Endothelial cell (in vitro differentiated cells): Measurements from ENCODE around the gene PRICKLE4. TPM values are rescaled to one million over a fixed set of nuclear protein-coding genes. Genes with fewer than 3 reads are reported as not detected.

Experiments used
- DNase-seq: peaks from one replicate; pipeline ENCODE4 v3.0.0; 2021; ENCODE audit warnings: low spot score
- H3K27ac Mint-ChIP-seq: one replicate; pipeline ENCODE4 v1.8.0; 2021; ENCODE audit warnings: mixed read lengths, inconsistent platforms; ENCODE audit not compliant: unreplicated experiment
- H3K27me3 Mint-ChIP-seq: one replicate; pipeline ENCODE4 v1.8.0; 2021; ENCODE audit warnings: mild to moderate bottlenecking, moderate library complexity, mixed read lengths, inconsistent platforms; ENCODE audit not compliant: unreplicated experiment
- H3K36me3 Mint-ChIP-seq: one replicate; pipeline ENCODE4 v1.8.0; 2021; ENCODE audit warnings: mild to moderate bottlenecking, low read depth, mixed read lengths, inconsistent platforms; ENCODE audit not compliant: unreplicated experiment
- H3K4me1 Mint-ChIP-seq: one replicate; pipeline ENCODE4 v1.8.0; 2021; ENCODE audit warnings: mild to moderate bottlenecking, mixed read lengths, inconsistent platforms; ENCODE audit not compliant: unreplicated experiment
- H3K4me3 Mint-ChIP-seq: one replicate; pipeline ENCODE4 v1.8.0; 2021; ENCODE audit warnings: mild to moderate bottlenecking, mixed read lengths, inconsistent platforms; ENCODE audit not compliant: unreplicated experiment
- H3K9me3 Mint-ChIP-seq: one replicate; pipeline ENCODE4 v1.8.0; 2021; ENCODE audit warnings: mixed read lengths, inconsistent platforms; ENCODE audit not compliant: unreplicated experiment
- total RNA-seq: library from RNA; stranded (reverse); fragmentation: NEBNext Ultra II Directional; extraction: Animal tissue kit (Norgen Biotek cat#: 25700); gene quantifications from one replicate; pipeline ENCODE4 v1.2.1, GENCODE V29; 2021; ENCODE audit not compliant: unreplicated experiment
- TF ChIP-seq, protein P1 (sequence below): fragments of 200-600 bp; sonication (generic); IDR thresholded peaks from one replicate; pipeline ENCODE4 v1.5.0; 2021; ENCODE audit warnings: antibody characterized with exemption; ENCODE audit not compliant: unreplicated experiment

PRICKLE4 gene
- total RNA-seq, 1 donor from 2014 or later = 20.7 TPM

DNA sequence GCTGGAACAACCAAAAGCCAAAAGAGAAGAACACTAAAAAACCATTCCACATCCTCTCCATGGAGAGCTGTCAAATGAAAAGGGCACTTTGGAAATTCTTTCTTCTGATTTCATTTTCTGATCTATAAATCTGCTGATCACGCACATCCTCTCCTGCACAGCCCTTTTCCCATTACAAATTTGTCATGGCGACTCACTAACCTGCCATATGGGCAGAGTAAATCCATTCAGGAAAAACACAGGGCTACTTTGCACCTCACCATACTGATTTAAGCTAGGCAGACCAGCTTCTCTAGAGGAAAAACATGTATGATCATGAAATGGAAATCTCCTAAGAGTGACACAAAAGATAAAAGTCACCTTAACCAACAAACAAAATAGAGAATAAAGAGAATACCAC lies 32.9 kb downstream of the PRICKLE4 start:
- DNase-seq = no peak
- Mint-ChIP-seq H3K27me3 (no peaks in the 10 kb centered on the region), H3K36me3 (no peaks in the 10 kb centered on the region), H3K4me1 (peaks cover 4% of the 10 kb centered on the region), H3K4me3 (no peak overlapping the region), H3K27ac (no peak overlapping the region), H3K9me3 (no peaks in the 10 kb centered on the region)
- TF ChIP-seq, protein P1, sequence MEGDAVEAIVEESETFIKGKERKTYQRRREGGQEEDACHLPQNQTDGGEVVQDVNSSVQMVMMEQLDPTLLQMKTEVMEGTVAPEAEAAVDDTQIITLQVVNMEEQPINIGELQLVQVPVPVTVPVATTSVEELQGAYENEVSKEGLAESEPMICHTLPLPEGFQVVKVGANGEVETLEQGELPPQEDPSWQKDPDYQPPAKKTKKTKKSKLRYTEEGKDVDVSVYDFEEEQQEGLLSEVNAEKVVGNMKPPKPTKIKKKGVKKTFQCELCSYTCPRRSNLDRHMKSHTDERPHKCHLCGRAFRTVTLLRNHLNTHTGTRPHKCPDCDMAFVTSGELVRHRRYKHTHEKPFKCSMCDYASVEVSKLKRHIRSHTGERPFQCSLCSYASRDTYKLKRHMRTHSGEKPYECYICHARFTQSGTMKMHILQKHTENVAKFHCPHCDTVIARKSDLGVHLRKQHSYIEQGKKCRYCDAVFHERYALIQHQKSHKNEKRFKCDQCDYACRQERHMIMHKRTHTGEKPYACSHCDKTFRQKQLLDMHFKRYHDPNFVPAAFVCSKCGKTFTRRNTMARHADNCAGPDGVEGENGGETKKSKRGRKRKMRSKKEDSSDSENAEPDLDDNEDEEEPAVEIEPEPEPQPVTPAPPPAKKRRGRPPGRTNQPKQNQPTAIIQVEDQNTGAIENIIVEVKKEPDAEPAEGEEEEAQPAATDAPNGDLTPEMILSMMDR = no peak

DNA sequence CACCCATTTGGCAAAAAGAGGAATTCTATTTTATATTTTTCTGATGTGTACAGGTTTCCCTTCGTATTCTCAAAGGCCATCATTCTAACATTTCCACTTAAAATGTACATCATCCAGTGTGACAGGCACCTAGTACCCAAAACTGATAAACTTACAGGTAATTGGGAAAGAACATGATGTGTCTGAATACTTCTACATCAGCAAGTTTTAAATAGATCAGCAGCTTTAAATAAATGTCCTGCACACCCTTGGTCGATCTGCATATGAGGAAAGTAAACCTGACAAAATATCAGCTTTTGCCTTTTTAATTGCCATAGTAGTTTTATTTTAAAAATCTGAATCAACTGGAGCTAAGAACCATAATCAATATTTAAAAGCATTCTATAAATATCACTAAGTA lies 33.4 kb downstream of the PRICKLE4 start:
- no peak overlapping the region for H3K27ac Mint-ChIP-seq
- H3K4me3 Mint-ChIP-seq = no peak overlapping the region
- H3K27me3 Mint-ChIP-seq = no peaks in the 10 kb centered on the region
- H3K36me3 Mint-ChIP-seq = no peaks in the 10 kb centered on the region
- H3K9me3 Mint-ChIP-seq = no peaks in the 10 kb centered on the region
- no peak for DNase-seq
- TF ChIP-seq, protein P1 = no peak
- H3K4me1 Mint-ChIP-seq = peaks cover 4% of the 10 kb centered on the region

DNA sequence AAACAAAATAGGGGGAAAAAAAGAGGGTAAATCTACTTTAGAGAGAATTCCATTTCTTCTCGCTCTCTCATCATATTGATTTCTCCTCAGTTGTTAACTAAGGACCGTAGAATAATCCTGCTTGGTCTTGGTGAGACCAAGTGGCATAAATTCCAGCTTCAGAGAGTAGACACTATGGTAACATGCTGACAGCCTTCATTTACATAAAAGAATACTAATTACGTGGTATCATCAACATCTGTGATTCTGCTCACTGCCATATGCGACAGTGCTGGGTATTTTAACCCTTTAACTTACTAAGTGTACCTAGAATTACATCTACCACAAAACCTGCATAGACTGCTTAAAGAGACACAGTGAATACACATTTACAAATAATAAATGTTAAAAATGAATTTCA lies 34.0 kb downstream of the PRICKLE4 start:
- Mint-ChIP-seq H3K27me3 (no peaks in the 10 kb centered on the region), H3K36me3 (no peaks in the 10 kb centered on the region), H3K27ac (no peak overlapping the region), H3K9me3 (no peaks in the 10 kb centered on the region), H3K4me3 (no peak overlapping the region), H3K4me1 (peaks cover 4% of the 10 kb centered on the region)
- TF ChIP-seq, protein P1 = no peak
- no peak for DNase-seq

DNA sequence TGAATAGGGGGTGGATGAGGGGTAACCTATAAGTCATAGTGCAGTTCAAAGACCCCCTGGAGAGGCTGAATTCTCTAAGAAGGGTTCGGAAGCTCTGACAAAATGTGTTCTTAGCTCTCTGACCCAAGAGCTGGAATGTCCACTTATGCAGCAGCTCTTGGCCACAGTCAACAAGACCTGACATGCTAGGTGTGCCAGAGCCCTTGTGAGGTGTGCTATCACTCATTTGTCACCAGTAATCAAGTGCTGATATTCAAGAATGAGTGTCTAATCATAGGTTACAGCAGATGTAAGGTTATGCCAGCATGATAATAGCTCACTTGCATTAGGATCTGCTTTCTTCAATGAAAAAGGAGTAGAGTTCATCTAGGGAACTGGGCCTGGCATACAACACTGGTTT lies 35.0 kb downstream of the PRICKLE4 start:
- no peaks in the 10 kb centered on the region for H3K9me3 Mint-ChIP-seq
- no peaks in the 10 kb centered on the region for H3K27me3 Mint-ChIP-seq
- no peaks in the 10 kb centered on the region for H3K36me3 Mint-ChIP-seq
- DNase-seq = no peak
- peaks cover 4% of the 10 kb centered on the region for H3K4me1 Mint-ChIP-seq
- H3K4me3 Mint-ChIP-seq = no peak overlapping the region
- TF ChIP-seq, protein P1 = no peak
- no peak overlapping the region for H3K27ac Mint-ChIP-seq

DNA sequence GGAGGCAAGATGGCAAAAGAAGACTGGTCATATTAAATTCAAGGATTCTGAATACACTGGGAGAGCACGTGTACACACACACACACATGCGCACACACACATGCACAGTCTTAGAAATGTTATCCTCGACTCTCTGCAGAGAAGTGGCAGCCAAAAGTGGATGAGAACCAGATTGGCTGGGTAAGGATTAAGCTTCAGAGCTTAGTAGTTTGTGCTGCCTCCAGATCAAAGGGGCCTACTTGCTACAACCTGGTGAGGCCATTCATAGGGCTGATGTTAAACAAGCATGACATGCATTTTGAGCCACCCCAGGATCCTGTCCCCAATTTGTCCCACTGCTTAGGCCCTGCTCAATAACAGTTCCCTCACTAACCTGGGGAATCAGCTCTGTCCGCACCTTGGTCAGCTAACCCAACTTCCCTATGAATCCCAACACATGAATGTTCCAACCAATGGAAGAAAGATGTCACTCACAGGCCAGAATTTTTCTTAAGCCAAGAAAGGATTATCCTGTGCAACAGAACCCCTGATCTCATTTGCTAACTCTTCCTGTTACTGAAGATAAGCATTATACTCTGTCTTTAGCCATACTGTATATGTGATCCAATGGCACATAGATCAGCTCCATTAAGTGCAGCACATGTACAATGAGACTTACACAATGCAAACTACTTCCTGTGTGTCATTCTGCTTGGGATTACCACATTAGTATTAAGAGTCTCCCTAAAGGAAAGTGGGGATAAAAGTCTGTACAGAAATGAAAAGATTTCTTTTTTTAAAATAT lies 37.9 kb downstream of the PRICKLE4 start:
- DNase-seq = no peak
- no peaks in the 10 kb centered on the region for H3K36me3 Mint-ChIP-seq
- no peak overlapping the region for H3K27ac Mint-ChIP-seq
- H3K27me3 Mint-ChIP-seq = no peaks in the 10 kb centered on the region
- H3K9me3 Mint-ChIP-seq = no peaks in the 10 kb centered on the region
- TF ChIP-seq, protein P1 = no peak
- H3K4me1 Mint-ChIP-seq = peaks cover 4% of the 10 kb centered on the region
- H3K4me3 Mint-ChIP-seq = no peak overlapping the region
